Mucosa of stomach (tissue), 1 donor: ENCODE measurements around the gene UQCC5.

Experiments used
- H3K27me3 ChIP-seq: one replicate; pipeline ENCODE4 v1.7.0; 2013; ENCODE audit warnings: mild to moderate bottlenecking, low read length; ENCODE audit not compliant: control insufficient read depth, insufficient read depth
- H3K36me3 ChIP-seq: one replicate; pipeline ENCODE4 v1.7.0; 2013; ENCODE audit warnings: low read length; ENCODE audit not compliant: control insufficient read depth, insufficient read depth
- H3K4me1 ChIP-seq: one replicate; pipeline ENCODE4 v1.7.0; 2013; ENCODE audit warnings: mild to moderate bottlenecking, low read length; ENCODE audit not compliant: control insufficient read depth, insufficient read depth
- H3K4me3 ChIP-seq: one replicate; pipeline ENCODE4 v1.7.0; 2013; ENCODE audit warnings: low read length
- H3K9ac ChIP-seq: one replicate; pipeline ENCODE4 v1.7.0; 2013; ENCODE audit warnings: mild to moderate bottlenecking, low read length, moderate library complexity
- H3K9me3 ChIP-seq: one replicate; pipeline ENCODE4 v1.7.0; 2013; ENCODE audit warnings: mild to moderate bottlenecking, low read length, moderate library complexity; ENCODE audit not compliant: control insufficient read depth
- donor health status: Pancreatic carcinoma.

UQCC5 gene

GRCh38 chr3:52511509-52511908, 24.9 kb upstream of the UQCC5 start:
- no peak overlapping the region for H3K4me3 ChIP-seq
- H3K9ac ChIP-seq, result no peak overlapping the region
- H3K4me1 ChIP-seq, result no peaks in the 10 kb centered on the region
- H3K36me3 ChIP-seq, result no peaks in the 10 kb centered on the region
- H3K27me3 ChIP-seq, result no peaks in the 10 kb centered on the region
- no peaks in the 10 kb centered on the region for H3K9me3 ChIP-seq

- no peaks in the 10 kb centered on the region for H3K36me3 ChIP-seq
- no peaks in the 10 kb centered on the region for H3K4me1 ChIP-seq
- no peak overlapping the region for H3K4me3 ChIP-seq
- no peaks in the 10 kb centered on the region for H3K9me3 ChIP-seq
- peaks cover 4% of the 10 kb centered on the region for H3K27me3 ChIP-seq
- H3K9ac ChIP-seq, result no peak overlapping the region
Measured at GRCh38 chr3:52512105-52512504, 24.3 kb upstream of the UQCC5 start.

GRCh38 chr3:52512727-52513126, 23.7 kb upstream of the UQCC5 start:
- no peaks in the 10 kb centered on the region for H3K4me1 ChIP-seq
- H3K27me3 ChIP-seq, result peaks cover 10% of the 10 kb centered on the region
- no peak overlapping the region for H3K4me3 ChIP-seq
- H3K36me3 ChIP-seq, result no peaks in the 10 kb centered on the region
- H3K9me3 ChIP-seq, result no peaks in the 10 kb centered on the region
- no peak overlapping the region for H3K9ac ChIP-seq

- Histone ChIP-seq H3K9ac (no peak overlapping the region), H3K4me3 (no peak overlapping the region), H3K9me3 (no peaks in the 10 kb centered on the region), H3K27me3 (peaks cover 14% of the 10 kb centered on the region), H3K4me1 (peaks cover 4% of the 10 kb centered on the region), H3K36me3 (no peaks in the 10 kb centered on the region)
Measured at GRCh38 chr3:52513281-52513680, 23.1 kb upstream of the UQCC5 start.

DNA sequence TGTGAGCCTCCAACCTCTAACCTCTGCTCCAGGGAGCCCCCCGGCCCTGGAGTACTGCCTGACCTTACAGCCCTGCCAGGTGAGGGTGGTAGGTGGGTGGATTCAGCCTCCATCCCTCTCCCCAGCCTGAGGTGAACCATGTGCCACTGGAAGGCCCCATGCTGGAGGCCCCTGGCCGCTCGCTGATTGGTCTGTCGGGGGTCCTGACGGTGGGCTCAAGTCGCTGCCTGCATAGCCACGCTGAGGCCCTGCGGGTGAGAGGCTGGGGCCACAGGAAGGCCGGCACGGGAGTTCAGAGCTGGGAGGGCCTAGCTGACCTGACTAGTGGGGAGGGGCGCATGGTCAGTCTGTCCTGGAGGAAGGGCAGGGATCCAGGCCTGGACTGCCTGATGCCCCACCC, 21.8 kb upstream of the UQCC5 start:
- H3K27me3 ChIP-seq, result peaks cover 17% of the 10 kb centered on the region
- no peaks in the 10 kb centered on the region for H3K9me3 ChIP-seq
- no peaks in the 10 kb centered on the region for H3K36me3 ChIP-seq
- no peak overlapping the region for H3K9ac ChIP-seq
- no peak overlapping the region for H3K4me3 ChIP-seq
- peaks cover 8% of the 10 kb centered on the region for H3K4me1 ChIP-seq

- Histone ChIP-seq H3K9me3 (no peaks in the 10 kb centered on the region), H3K4me1 (peaks cover 8% of the 10 kb centered on the region), H3K36me3 (no peaks in the 10 kb centered on the region), H3K27me3 (peaks cover 17% of the 10 kb centered on the region), H3K9ac (no peak overlapping the region), H3K4me3 (no peak overlapping the region)
Measured at GRCh38 chr3:52515192-52515591, 21.2 kb upstream of the UQCC5 start.

GRCh38 chr3:52516509-52517195, 19.8 kb upstream of the UQCC5 start:
- H3K4me1 ChIP-seq, result peaks cover 8% of the 10 kb centered on the region
- no peak overlapping the region for H3K4me3 ChIP-seq
- H3K27me3 ChIP-seq, result peaks cover 17% of the 10 kb centered on the region
- no peaks in the 10 kb centered on the region for H3K9me3 ChIP-seq
- no peak overlapping the region for H3K9ac ChIP-seq
- no peaks in the 10 kb centered on the region for H3K36me3 ChIP-seq

DNA sequence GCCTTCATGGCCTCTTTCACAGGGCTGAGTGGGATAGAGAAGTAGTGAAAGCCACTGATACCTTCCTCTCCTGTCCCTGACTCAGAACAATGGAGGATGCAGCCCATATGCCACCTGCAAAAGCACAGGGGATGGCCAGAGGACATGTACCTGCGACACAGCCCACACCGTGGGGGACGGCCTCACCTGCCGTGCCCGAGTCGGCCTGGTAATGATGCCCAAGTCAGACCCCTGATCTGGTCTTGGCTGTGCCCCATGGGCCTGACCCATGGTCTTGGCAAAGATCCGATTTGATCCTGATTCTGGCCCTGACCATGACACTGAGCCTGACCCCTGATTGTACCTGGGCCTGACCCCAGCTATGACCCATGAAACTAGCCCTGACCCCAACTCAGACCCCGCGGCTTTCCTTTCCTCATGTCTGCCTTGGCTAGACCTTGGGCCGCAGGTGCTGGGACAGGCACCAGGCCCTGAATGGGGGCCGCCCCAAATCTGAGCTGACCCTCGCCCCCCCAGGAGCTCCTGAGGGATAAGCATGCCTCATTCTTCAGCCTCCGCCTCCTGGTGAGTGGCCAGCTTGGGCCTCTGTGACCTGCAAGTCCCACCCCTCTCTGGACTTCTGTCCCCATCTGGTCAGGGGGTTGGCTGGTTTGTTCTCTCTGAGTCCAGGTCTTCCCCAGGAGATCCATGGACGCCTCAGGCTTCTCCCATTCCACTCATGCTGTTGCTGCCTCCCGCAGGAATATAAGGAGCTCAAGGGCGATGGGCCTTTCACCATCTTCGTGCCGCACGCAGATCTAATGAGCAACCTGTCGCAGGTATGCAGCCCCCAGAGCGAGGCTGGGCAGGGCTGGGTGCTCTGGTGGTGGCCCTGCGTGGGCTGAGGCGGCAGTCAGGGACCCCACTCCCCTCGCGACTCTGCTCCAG, 18.3 kb upstream of the UQCC5 start:
- no peaks in the 10 kb centered on the region for H3K36me3 ChIP-seq
- H3K27me3 ChIP-seq, result peaks cover 17% of the 10 kb centered on the region
- H3K9ac ChIP-seq, result no peak overlapping the region
- no peaks in the 10 kb centered on the region for H3K9me3 ChIP-seq
- peaks cover 8% of the 10 kb centered on the region for H3K4me1 ChIP-seq
- no peak overlapping the region for H3K4me3 ChIP-seq

- Histone ChIP-seq H3K36me3 (no peaks in the 10 kb centered on the region), H3K9me3 (no peaks in the 10 kb centered on the region), H3K27me3 (peaks cover 17% of the 10 kb centered on the region), H3K4me1 (peaks cover 8% of the 10 kb centered on the region), H3K9ac (no peak overlapping the region), H3K4me3 (no peak overlapping the region)
Measured at GRCh38 chr3:52518723-52519444, 17.5 kb upstream of the UQCC5 start.

GRCh38 chr3:52519445-52520140, 16.8 kb upstream of the UQCC5 start:
- no peak overlapping the region for H3K9ac ChIP-seq
- peaks cover 17% of the 10 kb centered on the region for H3K27me3 ChIP-seq
- peaks cover 8% of the 10 kb centered on the region for H3K4me1 ChIP-seq
- H3K9me3 ChIP-seq, result no peaks in the 10 kb centered on the region
- no peak overlapping the region for H3K4me3 ChIP-seq
- no peaks in the 10 kb centered on the region for H3K36me3 ChIP-seq

GRCh38 chr3:52520141-52520667, 16.2 kb upstream of the UQCC5 start:
- Histone ChIP-seq H3K27me3 (peaks cover 17% of the 10 kb centered on the region), H3K4me1 (peaks cover 8% of the 10 kb centered on the region), H3K9me3 (no peaks in the 10 kb centered on the region), H3K9ac (no peak overlapping the region), H3K4me3 (no peak overlapping the region), H3K36me3 (no peaks in the 10 kb centered on the region)
